GM18873 (cell line): ENCODE results near the gene TOMM5.

Experiments
- ATAC-seq: cut with Tn5 transposase; IDR thresholded peaks from one replicate; pipeline ENCODE4 v1.9.1; 2021; ENCODE audit warnings: mild to moderate bottlenecking, moderate library complexity, moderate number of reproducible peaks; ENCODE audit not compliant: unreplicated experiment, low FRiP score

TOMM5 gene

GRCh38 chr9:37592108-37592951 lies at the start of gene TOMM5:
Gene TOMM5, minus strand, starts transcription at chr9:37592597. Its CDS starts 65 bp downstream, at chr9:37592532.
- ATAC-seq = peak; percentile 75

- ATAC-seq = no peak
Measured at GRCh38 chr9:37641331-37641730, 48.9 kb upstream of the TOMM5 start.

DNA sequence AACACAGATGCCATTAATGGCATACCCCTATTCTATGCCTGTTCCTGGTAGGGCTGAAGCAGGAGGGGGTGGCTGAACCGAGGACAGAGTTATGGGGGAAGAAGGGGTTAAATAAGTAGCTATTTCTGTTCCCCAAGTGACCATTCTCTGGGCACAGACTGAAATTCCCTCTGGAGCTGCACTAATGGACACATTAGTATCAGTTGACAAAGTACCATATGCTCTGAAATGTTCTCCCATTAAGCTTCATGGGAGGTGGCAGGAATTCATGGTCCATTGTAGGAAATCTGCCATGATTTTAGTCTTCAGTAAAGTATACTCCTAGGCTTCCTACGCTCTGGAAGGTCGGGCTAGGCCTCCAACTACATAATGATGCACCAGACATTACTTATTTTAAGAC lies 47.8 kb upstream of the TOMM5 start:
- no peak for ATAC-seq

DNA sequence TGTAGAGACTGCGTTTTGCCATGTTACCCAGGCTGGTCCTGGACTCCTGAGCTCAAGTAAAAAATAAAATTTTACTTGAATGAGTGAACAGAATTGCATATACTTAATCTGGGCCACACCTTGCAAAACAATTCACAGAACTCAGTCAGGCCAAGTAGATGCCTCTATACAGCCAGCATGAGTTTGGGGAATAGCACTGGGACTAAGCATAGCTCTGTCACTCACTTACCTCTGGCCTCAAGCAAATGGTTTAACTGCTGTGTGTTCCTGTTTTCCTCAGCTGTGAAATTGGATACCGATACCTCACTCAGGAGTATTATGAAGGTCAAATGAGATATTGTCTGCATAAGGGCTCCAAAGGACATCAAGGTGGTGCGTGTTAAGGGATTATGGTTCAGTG lies 47.4 kb upstream of the TOMM5 start:
- ATAC-seq = no peak

DNA sequence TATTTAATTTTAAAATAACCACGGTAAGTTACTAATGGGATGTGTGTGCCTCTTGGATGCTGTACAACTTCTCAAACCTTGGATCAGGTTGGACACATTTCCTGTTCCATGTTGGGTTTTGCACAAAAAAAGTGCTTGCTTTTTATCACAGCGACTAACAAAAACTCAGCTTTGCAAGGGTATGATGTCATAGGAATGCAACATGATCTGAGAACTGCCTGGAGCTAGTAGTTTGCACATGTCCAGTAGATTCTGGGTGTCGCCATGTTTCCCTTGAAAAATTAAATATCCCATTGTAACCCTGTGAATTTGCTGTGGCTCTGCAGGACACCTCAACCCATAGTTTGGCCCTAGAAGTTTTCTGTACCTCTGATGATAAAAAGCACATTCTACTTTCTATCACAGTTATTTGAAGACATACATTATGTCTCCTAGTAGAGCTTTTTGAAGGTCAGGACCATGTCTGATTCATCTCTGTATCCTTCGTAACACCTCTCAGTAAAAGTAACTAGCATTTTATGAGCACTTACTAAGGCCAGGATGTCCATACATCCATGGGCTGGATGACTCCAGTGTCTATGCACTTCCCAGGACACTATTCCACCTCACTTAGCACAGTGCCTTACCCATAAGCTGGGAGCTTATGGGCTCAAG lies 46.8 kb upstream of the TOMM5 start:
- ATAC-seq = no peak

GRCh38 chr9:37636511-37637448 lies 44.4 kb upstream of the TOMM5 start:
- no peak for ATAC-seq

GRCh38 chr9:37635808-37636207 lies 43.4 kb upstream of the TOMM5 start:
- no peak for ATAC-seq

DNA sequence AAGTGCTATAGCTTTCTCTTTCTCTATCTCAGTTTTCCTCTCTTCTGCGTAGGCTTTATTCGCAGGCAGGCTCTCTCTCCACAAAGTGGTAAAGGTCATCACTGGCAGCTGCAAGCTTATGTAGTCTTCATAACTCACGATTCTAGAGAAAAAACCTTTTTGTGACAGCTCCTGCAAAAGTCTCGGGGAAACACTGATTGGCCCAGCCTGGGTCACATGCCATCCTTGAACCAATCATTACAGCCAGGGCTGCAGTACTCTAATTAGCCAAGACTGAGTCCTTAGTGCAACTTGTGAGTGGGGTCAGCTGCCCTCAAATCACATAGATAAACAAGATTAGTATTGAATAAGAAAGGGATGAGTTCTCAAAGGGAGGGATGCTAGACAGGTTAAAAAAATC lies 40.1 kb upstream of the TOMM5 start:
- no peak for ATAC-seq

- no peak for ATAC-seq
Measured at GRCh38 chr9:37626708-37627292, 34.4 kb upstream of the TOMM5 start.

- no peak for ATAC-seq
Measured at GRCh38 chr9:37625758-37626147, 33.4 kb upstream of the TOMM5 start.

- no peak for ATAC-seq
Measured at GRCh38 chr9:37625036-37625757, 32.8 kb upstream of the TOMM5 start.

- no peak for ATAC-seq
Measured at GRCh38 chr9:37624073-37624472, 31.7 kb upstream of the TOMM5 start.

- ATAC-seq = no peak
Measured at GRCh38 chr9:37623267-37623666, 30.9 kb upstream of the TOMM5 start.

GRCh38 chr9:37622462-37622861 lies 30.1 kb upstream of the TOMM5 start:
- ATAC-seq = no peak

DNA sequence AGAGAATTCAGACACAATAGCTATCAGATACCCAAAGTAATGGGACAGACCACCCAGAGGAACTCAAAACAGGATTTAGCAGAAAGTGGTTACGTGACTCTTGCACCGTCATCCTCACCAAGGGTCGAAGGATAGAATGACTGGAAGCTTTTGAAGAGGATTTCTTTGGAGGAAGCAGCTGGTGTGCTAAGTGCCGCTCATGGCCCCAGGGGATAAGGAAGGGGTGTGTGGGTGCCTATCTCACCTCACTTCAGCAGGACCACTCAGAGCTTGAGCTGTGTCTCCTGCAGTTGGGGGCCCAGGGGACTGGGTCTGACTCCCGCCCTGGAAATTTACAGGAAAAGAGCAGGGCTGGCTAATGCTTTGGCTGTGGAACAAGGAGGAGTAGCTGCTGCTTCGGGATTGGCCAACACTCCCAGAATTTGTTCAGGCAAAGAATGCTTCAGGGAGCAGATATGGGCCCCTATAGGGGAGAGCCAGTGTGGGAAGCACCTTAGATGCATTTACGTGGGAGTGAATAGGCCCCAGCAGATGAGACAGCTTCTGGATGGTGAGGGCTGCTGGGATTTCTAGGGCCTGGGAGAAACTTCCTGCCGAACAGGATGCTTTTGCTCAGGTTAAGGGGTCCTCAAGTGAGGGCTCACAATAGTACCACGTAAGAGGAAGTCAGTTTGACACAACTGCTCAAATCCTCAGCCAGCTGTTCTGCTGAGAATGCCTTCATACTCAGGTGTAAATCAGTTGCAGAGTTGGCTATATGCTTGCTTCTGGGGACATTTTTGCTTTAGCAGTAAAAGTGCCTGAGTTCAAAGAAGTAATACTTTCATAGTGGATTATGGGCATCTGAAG lies 29.1 kb upstream of the TOMM5 start:
- ATAC-seq = no peak

DNA sequence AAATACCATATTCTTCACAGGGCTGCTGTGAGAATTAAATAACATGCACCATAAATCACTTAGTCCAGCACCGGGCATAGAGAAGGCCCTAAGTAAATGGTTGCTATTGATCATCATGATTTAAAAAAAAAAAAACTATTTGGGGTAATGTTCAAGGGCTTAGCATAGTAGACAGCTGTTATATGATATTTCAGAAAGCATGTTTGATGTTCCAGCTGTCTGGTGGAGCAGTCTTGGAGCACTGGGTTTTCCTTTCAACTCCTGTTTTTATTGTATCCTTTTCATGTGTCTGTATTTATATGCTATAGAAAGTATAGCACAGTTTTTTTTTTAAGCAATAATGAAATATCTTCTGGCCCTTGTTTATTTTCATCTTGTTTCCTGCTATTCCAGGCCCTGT lies 28.0 kb upstream of the TOMM5 start:
- no peak for ATAC-seq

GRCh38 chr9:37619806-37620205 lies 27.4 kb upstream of the TOMM5 start:
- no peak for ATAC-seq

GRCh38 chr9:37618817-37619216 lies 26.4 kb upstream of the TOMM5 start:
- ATAC-seq = no peak

- no peak for ATAC-seq
Measured at GRCh38 chr9:37617832-37618231, 25.4 kb upstream of the TOMM5 start.
